Caco-2 (cell line): ENCODE measurements around the gene SDCBP2. TPM values are rescaled to one million over a fixed set of nuclear protein-coding genes. Genes with fewer than 3 reads are reported as not detected.

Experiments used
- BruUV-seq: library from RNA; stranded (reverse); fragments of 400-500 nt; replicated peaks from 2 replicates; lab custom pipeline; 2021; lab: Mats Ljungman, UMichigan
- CTCF ChIA-PET: fragments of 300-600 bp; sonication (Branson Sonifier 250); formaldehyde crosslinking; loops from one replicate; lab custom pipeline; 2022; ENCODE audit warnings: antibody characterized with exemption; lab: Charles Lee
- POLR2A ChIA-PET: fragments of 300-600 bp; sonication (Branson Sonifier 250); formaldehyde crosslinking; loops from one replicate; lab custom pipeline; 2022; ENCODE audit warnings: antibody characterized with exemption; lab: Charles Lee
- DNase-seq, 2 experiments: peaks; one replicate each; pipeline versions ENCODE4 v3.0.0 to v3.0.0-alpha.2; 2020 to 2022
- H3K27me3 ChIP-seq: replicated peaks from 2 replicates; pipeline ENCODE4 v1.6.0; 2011; ENCODE audit warnings: low read length; ENCODE audit not compliant: control insufficient read depth, insufficient read depth
- H3K36me3 ChIP-seq: 2 replicates; pipeline ENCODE4 v1.5.1; 2011; ENCODE audit warnings: low read length; ENCODE audit not compliant: control insufficient read depth, insufficient read depth
- H3K4me1 ChIP-seq: fragments of 250-450 bp; sonication (Bioruptor Pico); 2 replicates; pipeline ENCODE4 v1.5.1; 2020; ENCODE audit warnings: mild to moderate bottlenecking
- H3K4me3 ChIP-seq: 2 replicates; pipeline ENCODE4 v1.5.1; 2011; ENCODE audit warnings: low read depth, mild to moderate bottlenecking, control low read depth, low read length
- H3K9me3 ChIP-seq: fragments of 250-450 bp; sonication (Bioruptor Pico); 2 replicates; pipeline ENCODE4 v1.5.1; 2020; ENCODE audit warnings: mild to moderate bottlenecking, moderate library complexity
- H3K27ac Mint-ChIP-seq: one replicate; pipeline ENCODE4 v1.8.0; 2022; ENCODE audit warnings: mixed read lengths; ENCODE audit not compliant: unreplicated experiment
- H3K27me3 Mint-ChIP-seq: one replicate; pipeline ENCODE4 v1.8.0; 2022; ENCODE audit warnings: mixed read lengths; ENCODE audit not compliant: insufficient read depth, unreplicated experiment
- H3K36me3 Mint-ChIP-seq: one replicate; pipeline ENCODE4 v1.8.0; 2022; ENCODE audit warnings: mild to moderate bottlenecking, mixed read lengths; ENCODE audit not compliant: insufficient read depth, unreplicated experiment
- H3K4me1 Mint-ChIP-seq: one replicate; pipeline ENCODE4 v1.8.0; 2022; ENCODE audit warnings: low read depth, mixed read lengths; ENCODE audit not compliant: unreplicated experiment
- H3K4me3 Mint-ChIP-seq: one replicate; pipeline ENCODE4 v1.8.0; 2022; ENCODE audit warnings: mild to moderate bottlenecking, moderate library complexity, mixed read lengths; ENCODE audit not compliant: unreplicated experiment
- H3K9me3 Mint-ChIP-seq: one replicate; pipeline ENCODE4 v1.8.0; 2022; ENCODE audit warnings: mixed read lengths; ENCODE audit not compliant: unreplicated experiment
- CTCF ChIP-seq, 2 experiments: fragments of 200-600 bp in 1 of 2; IDR thresholded peaks; 1 replicate in 1 of 2; 2 replicates in 1 of 2; pipeline versions ENCODE4 v1.5.1 to v1.8.0; 2011 to 2022; ENCODE audit warnings: antibody characterized with exemption in 1 of 2, control low read depth in 1 of 2, inconsistent platforms in 1 of 2, low read depth in 1 of 2, low read length in 1 of 2, mild to moderate bottlenecking in 1 of 2, moderate library complexity in 1 of 2; ENCODE audit not compliant: insufficient read depth in 1 of 2, severe bottlenecking in 1 of 2, unreplicated experiment in 1 of 2
- intact Hi-C: fragments of 100-400 bp; cut with micrococcal nuclease; formaldehyde crosslinking; loops from one replicate; pipeline ENCODE4 v1.10.0; 2022; ENCODE audit not compliant: unreplicated experiment
- total RNA-seq: library from RNA; stranded (reverse); gene quantifications from 2 replicates; pipeline ENCODE4 v1.2.3, GENCODE V29; 2022

The SDCBP2 gene
- total RNA-seq, 1 experiment from 2014 or later, result 2.0 TPM

GRCh38 chr20:1353956-1354355, 25.0 kb upstream of the SDCBP2 start:
- Mint-ChIP-seq H3K27me3 (no peaks in the 10 kb centered on the region), H3K4me1 (no peaks in the 10 kb centered on the region), H3K36me3 (peaks cover 30% of the 10 kb centered on the region), H3K27ac (no peak overlapping the region), H3K4me3 (no peak overlapping the region), H3K9me3 (no peaks in the 10 kb centered on the region)
- peaks cover 10% of the 10 kb centered on the region for H3K36me3 ChIP-seq
- no peaks in the 10 kb centered on the region for H3K4me1 ChIP-seq
- BruUV-seq, result no TSS peak
- no peaks in the 10 kb centered on the region for H3K27me3 ChIP-seq
- no peak for DNase-seq
- TF ChIP-seq CTCF (IDR thresholded peaks at IDR 0.05; ENCODE audit: insufficient read depth in 1 of 2, low read depth in 1 of 2, low read length in 1 of 2, severe bottlenecking in 1 of 2, unreplicated experiment in 1 of 2), result no peak
- intact Hi-C loops, result no loop called here
- H3K4me3 ChIP-seq, result no peak overlapping the region
- POLR2A ChIA-PET, result no interaction called here
- peaks cover 3% of the 10 kb centered on the region; the same call in 1 of the 2 replicates for H3K9me3 ChIP-seq
- CTCF ChIA-PET, result no interaction called here

DNA sequence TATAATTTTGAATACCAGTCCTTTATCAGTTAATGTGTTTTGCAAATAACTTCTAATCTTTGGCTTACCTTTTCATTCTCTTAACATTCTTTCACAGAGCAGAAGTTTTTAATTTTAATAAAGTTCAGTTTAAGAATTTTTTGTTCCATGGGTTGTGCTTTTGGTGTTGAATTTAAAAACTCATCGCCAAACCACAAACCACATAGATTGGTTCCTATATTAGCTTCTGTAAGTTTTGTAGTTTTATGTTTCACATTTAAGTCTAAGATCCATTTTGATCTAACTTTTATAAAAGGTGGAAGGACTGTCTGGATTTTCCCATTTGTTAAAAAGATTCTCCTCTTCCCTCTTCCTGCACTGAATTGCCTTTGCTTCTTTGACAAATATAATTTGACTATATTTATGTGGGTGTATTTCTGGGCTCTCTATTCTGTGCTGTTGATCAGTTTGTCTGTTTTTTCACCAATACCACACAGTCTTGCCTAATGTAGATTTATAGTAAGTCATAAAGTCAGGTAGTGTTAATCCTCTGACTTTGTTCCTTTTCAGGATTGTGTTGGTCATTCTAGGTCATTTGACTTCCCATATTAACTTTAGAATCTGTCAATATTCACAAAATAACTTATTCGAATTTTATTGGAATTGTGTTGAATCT, 17.5 kb upstream of the SDCBP2 start:
- Mint-ChIP-seq H3K27me3 (no peaks in the 10 kb centered on the region), H3K36me3 (peaks cover 10% of the 10 kb centered on the region), H3K9me3 (no peaks in the 10 kb centered on the region), H3K27ac (no peak overlapping the region), H3K4me1 (no peaks in the 10 kb centered on the region), H3K4me3 (no peak overlapping the region)
- intact Hi-C loops, result no loop called here
- Histone ChIP-seq H3K4me3 (no peak overlapping the region), H3K9me3 (peaks cover 24% of the 10 kb centered on the region; the same call in 1 of the 2 replicates), H3K27me3 (no peaks in the 10 kb centered on the region), H3K4me1 (no peaks in the 10 kb centered on the region), H3K36me3 (no peaks in the 10 kb centered on the region; the same call in 1 of the 2 replicates)
- no peak for TF ChIP-seq CTCF (IDR thresholded peaks at IDR 0.05; ENCODE audit: insufficient read depth in 1 of 2, low read depth in 1 of 2, low read length in 1 of 2, severe bottlenecking in 1 of 2, unreplicated experiment in 1 of 2)
- DNase-seq, result no peak
- ChIA-PET CTCF (no interaction called here), POLR2A (no interaction called here)
- BruUV-seq, result no TSS peak

DNA sequence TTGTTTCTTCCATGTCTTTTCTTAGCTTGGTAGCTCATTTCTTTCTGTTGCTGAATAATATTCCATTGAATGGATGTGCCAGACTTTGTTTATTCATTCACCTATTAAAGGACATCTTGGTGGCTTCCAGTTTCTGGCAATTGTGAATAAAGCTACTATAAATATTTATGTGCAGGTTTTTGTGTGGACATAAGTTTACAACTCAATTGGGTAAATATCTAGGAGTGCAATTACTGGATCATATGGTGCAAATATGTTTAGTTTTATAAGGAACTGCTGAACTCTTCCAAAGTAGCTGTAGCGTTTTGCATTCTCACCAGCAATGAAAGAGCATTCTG, 16.8 kb upstream of the SDCBP2 start:
- no peak overlapping the region for H3K27ac Mint-ChIP-seq
- DNase-seq, result no peak
- H3K4me1 Mint-ChIP-seq, result no peaks in the 10 kb centered on the region
- intact Hi-C loops, result no loop called here
- ChIA-PET POLR2A (no interaction called here), CTCF (no interaction called here)
- BruUV-seq, result no TSS peak
- no peaks in the 10 kb centered on the region for H3K27me3 ChIP-seq
- no peaks in the 10 kb centered on the region for H3K9me3 Mint-ChIP-seq
- H3K9me3 ChIP-seq, result peaks cover 24% of the 10 kb centered on the region; the same call in 1 of the 2 replicates
- no peak overlapping the region for H3K4me3 Mint-ChIP-seq
- no peak overlapping the region for H3K4me3 ChIP-seq
- H3K27me3 Mint-ChIP-seq, result no peaks in the 10 kb centered on the region
- H3K36me3 Mint-ChIP-seq, result peaks cover 4% of the 10 kb centered on the region
- TF ChIP-seq CTCF (IDR thresholded peaks at IDR 0.05; ENCODE audit: insufficient read depth in 1 of 2, low read depth in 1 of 2, low read length in 1 of 2, severe bottlenecking in 1 of 2, unreplicated experiment in 1 of 2), result no peak
- no peaks in the 10 kb centered on the region for H3K4me1 ChIP-seq
- no peaks in the 10 kb centered on the region; the same call in 1 of the 2 replicates for H3K36me3 ChIP-seq
